ENCODE measurements around the gene DHRS7C.

DHRS7C gene

GRCh38 chr17:9809409-9809808 is 18.0 kb upstream of the DHRS7C start:
- Histone ChIP-seq H3K4me3 (ENCODE audit: low read depth, low read length) (no peak overlapping the region), H3K27ac (ENCODE audit: low read depth, low read length) (no peak overlapping the region)

DNA sequence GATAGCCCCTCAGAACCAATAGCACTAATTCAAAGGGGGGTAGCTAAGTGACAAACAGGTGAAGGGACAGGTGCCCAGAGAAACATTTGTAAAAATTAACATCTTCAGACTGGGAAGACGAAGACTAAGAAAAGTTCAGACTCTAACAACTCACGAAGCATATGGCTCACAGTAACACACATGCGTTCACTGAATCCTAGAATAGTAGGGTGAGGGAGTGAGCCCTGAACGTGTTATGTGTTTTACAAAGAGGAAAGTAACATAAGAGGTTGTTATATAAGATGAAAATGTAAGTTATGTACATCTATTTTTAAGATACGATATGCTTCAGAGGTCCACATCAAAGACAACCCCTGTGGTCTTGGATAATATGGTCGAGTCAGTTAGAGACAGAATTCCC is 15.3 kb upstream of the DHRS7C start:
- no peak overlapping the region for H3K9ac ChIP-seq (ENCODE audit: low read length)
- no peaks in the 10 kb centered on the region for H3K9me3 ChIP-seq (ENCODE audit: control insufficient read depth, insufficient read depth, low read depth, low read length)
- no peaks in the 10 kb centered on the region for H3K36me3 ChIP-seq (ENCODE audit: control insufficient read depth, insufficient read depth, low read length)
- H3K4me3 ChIP-seq (ENCODE audit: low read depth, low read length), result no peak overlapping the region
- H3K27me3 ChIP-seq (ENCODE audit: control insufficient read depth, insufficient read depth, low read length), result peaks cover 4% of the 10 kb centered on the region; the same call in 1 of the 2 replicates
- H3K4me1 ChIP-seq (ENCODE audit: control insufficient read depth, insufficient read depth, low read length), result no peaks in the 10 kb centered on the region; the same call in 1 of the 2 replicates
- no peak overlapping the region for H3K27ac ChIP-seq (ENCODE audit: low read depth, low read length)

More at GRCh38 chr17:9809409-9809808, 18.0 kb upstream of the DHRS7C start:
- Histone ChIP-seq H3K27me3 (ENCODE audit: control insufficient read depth, insufficient read depth, low read length) (peaks cover 4% of the 10 kb centered on the region; the same call in 1 of the 2 replicates), H3K4me1 (ENCODE audit: control insufficient read depth, insufficient read depth, low read length) (no peaks in the 10 kb centered on the region), H3K9me3 (ENCODE audit: control insufficient read depth, insufficient read depth, low read depth, low read length) (no peaks in the 10 kb centered on the region), H3K9ac (ENCODE audit: low read length) (no peak overlapping the region), H3K36me3 (ENCODE audit: control insufficient read depth, insufficient read depth, low read length) (no peaks in the 10 kb centered on the region)

DNA sequence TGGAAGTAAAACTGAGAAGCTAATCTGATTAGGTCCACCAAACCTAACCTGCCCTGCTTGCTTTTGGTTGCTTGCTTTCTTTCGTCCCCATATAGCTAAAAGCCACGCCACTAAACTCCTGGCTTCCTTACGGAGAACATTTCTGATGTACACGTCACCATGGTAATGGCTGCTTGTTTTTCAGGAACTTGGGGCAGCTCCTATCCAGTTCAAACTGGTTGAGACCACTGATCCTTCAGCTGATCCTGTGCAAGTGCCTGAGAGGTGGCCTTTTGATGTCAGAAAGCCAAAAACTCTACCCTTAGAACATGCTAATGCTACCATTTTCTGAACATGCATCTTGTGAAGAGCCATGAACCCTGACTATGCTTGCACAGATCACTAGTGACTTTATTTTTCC is 14.4 kb upstream of the DHRS7C start:
- no peak overlapping the region for H3K9ac ChIP-seq (ENCODE audit: low read length)

GRCh38 chr17:9802697-9803096 is 11.3 kb upstream of the DHRS7C start:
- Histone ChIP-seq H3K4me3 (ENCODE audit: low read depth, low read length) (no peak overlapping the region), H3K4me1 (ENCODE audit: control insufficient read depth, insufficient read depth, low read length) (no peaks in the 10 kb centered on the region; the same call in 1 of the 2 replicates), H3K27me3 (ENCODE audit: control insufficient read depth, insufficient read depth, low read length) (peaks cover 4% of the 10 kb centered on the region; the same call in 1 of the 2 replicates), H3K9ac (ENCODE audit: low read length) (no peak overlapping the region), H3K9me3 (ENCODE audit: control insufficient read depth, insufficient read depth, low read depth, low read length) (no peaks in the 10 kb centered on the region), H3K36me3 (ENCODE audit: control insufficient read depth, insufficient read depth, low read length) (no peaks in the 10 kb centered on the region), H3K27ac (ENCODE audit: low read depth, low read length) (no peak overlapping the region)

More for the DNA sequence above, 14.4 kb upstream of the DHRS7C start:
- Histone ChIP-seq H3K4me1 (ENCODE audit: control insufficient read depth, insufficient read depth, low read length) (no peaks in the 10 kb centered on the region; the same call in 1 of the 2 replicates), H3K9me3 (ENCODE audit: control insufficient read depth, insufficient read depth, low read depth, low read length) (no peaks in the 10 kb centered on the region), H3K27ac (ENCODE audit: low read depth, low read length) (no peak overlapping the region), H3K4me3 (ENCODE audit: low read depth, low read length) (no peak overlapping the region), H3K36me3 (ENCODE audit: control insufficient read depth, insufficient read depth, low read length) (no peaks in the 10 kb centered on the region), H3K27me3 (ENCODE audit: control insufficient read depth, insufficient read depth, low read length) (peaks cover 4% of the 10 kb centered on the region; the same call in 1 of the 2 replicates)

DNA sequence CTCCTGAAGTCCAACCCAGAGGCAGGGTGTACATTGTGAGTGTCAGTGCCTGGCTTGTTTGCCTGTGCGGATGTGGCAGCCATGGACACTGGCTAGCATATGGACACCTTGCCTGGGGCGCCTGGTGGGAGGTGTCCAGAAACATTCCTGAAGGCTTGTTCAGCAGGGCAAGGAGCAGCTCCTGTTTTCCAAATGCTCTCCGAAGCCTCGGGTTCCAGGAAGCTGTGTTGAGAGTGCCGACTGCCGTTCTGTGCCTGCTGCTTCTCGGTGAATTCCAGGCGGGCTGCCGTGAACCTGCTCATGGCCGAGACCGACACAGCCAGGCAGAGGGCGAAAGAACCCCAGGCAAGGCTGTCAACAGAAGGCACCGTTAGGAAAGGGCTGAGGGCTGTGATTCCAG is 10.9 kb upstream of the DHRS7C start:
- no peaks in the 10 kb centered on the region; the same call in 1 of the 2 replicates for H3K4me1 ChIP-seq (ENCODE audit: control insufficient read depth, insufficient read depth, low read length)
- no peak overlapping the region for H3K27ac ChIP-seq (ENCODE audit: low read depth, low read length)
- H3K9me3 ChIP-seq (ENCODE audit: control insufficient read depth, insufficient read depth, low read depth, low read length), result no peaks in the 10 kb centered on the region
- no peaks in the 10 kb centered on the region for H3K36me3 ChIP-seq (ENCODE audit: control insufficient read depth, insufficient read depth, low read length)
- peaks cover 4% of the 10 kb centered on the region; the same call in 1 of the 2 replicates for H3K27me3 ChIP-seq (ENCODE audit: control insufficient read depth, insufficient read depth, low read length)
- H3K9ac ChIP-seq (ENCODE audit: low read length), result no peak overlapping the region
- H3K4me3 ChIP-seq (ENCODE audit: low read depth, low read length), result no peak overlapping the region

- Histone ChIP-seq H3K27me3 (ENCODE audit: control insufficient read depth, insufficient read depth, low read length) (peaks cover 4% of the 10 kb centered on the region; the same call in 1 of the 2 replicates), H3K27ac (ENCODE audit: low read depth, low read length) (no peak overlapping the region), H3K36me3 (ENCODE audit: control insufficient read depth, insufficient read depth, low read length) (no peaks in the 10 kb centered on the region), H3K9ac (ENCODE audit: low read length) (no peak overlapping the region), H3K9me3 (ENCODE audit: control insufficient read depth, insufficient read depth, low read depth, low read length) (no peaks in the 10 kb centered on the region), H3K4me1 (ENCODE audit: control insufficient read depth, insufficient read depth, low read length) (no peaks in the 10 kb centered on the region; the same call in 1 of the 2 replicates), H3K4me3 (ENCODE audit: low read depth, low read length) (no peak overlapping the region)
These were observed 10.1 kb upstream of the DHRS7C start for GRCh38 chr17:9801505-9801904.

DNA sequence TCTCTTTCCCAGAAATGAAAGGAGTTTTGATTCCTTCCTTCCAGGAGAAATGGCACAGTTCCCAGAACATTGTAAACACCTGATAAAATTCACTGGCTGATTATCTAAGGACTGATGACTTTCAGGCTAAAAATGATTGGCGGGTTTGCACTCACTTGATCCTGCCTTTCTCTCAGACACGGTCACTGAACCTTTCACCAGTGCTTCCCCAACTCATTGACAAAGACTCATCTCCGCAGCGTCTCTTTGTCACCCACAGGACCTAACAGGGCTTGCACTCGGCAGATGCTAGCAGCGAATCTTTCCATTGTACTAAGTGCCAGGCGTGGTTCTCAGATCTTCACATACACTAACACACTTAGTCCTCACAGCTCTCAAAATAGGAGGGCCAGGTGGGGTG is 7.3 kb upstream of the DHRS7C start:
- H3K9ac ChIP-seq (ENCODE audit: low read length), result no peak overlapping the region
- H3K27me3 ChIP-seq (ENCODE audit: control insufficient read depth, insufficient read depth, low read length), result no peaks in the 10 kb centered on the region
- no peaks in the 10 kb centered on the region; the same call in 1 of the 2 replicates for H3K4me1 ChIP-seq (ENCODE audit: control insufficient read depth, insufficient read depth, low read length)
- H3K36me3 ChIP-seq (ENCODE audit: control insufficient read depth, insufficient read depth, low read length), result no peaks in the 10 kb centered on the region
- H3K27ac ChIP-seq (ENCODE audit: low read depth, low read length), result no peak overlapping the region
- H3K4me3 ChIP-seq (ENCODE audit: low read depth, low read length), result no peak overlapping the region
- no peaks in the 10 kb centered on the region for H3K9me3 ChIP-seq (ENCODE audit: control insufficient read depth, insufficient read depth, low read depth, low read length)

- Histone ChIP-seq H3K4me3 (ENCODE audit: low read depth, low read length) (no peak overlapping the region), H3K9me3 (ENCODE audit: control insufficient read depth, insufficient read depth, low read depth, low read length) (no peaks in the 10 kb centered on the region), H3K36me3 (ENCODE audit: control insufficient read depth, insufficient read depth, low read length) (no peaks in the 10 kb centered on the region), H3K4me1 (ENCODE audit: control insufficient read depth, insufficient read depth, low read length) (no peaks in the 10 kb centered on the region; the same call in 1 of the 2 replicates), H3K27me3 (ENCODE audit: control insufficient read depth, insufficient read depth, low read length) (no peaks in the 10 kb centered on the region), H3K9ac (ENCODE audit: low read length) (no peak overlapping the region), H3K27ac (ENCODE audit: low read depth, low read length) (no peak overlapping the region)
These were observed 6.6 kb upstream of the DHRS7C start for GRCh38 chr17:9798008-9798407.

DNA sequence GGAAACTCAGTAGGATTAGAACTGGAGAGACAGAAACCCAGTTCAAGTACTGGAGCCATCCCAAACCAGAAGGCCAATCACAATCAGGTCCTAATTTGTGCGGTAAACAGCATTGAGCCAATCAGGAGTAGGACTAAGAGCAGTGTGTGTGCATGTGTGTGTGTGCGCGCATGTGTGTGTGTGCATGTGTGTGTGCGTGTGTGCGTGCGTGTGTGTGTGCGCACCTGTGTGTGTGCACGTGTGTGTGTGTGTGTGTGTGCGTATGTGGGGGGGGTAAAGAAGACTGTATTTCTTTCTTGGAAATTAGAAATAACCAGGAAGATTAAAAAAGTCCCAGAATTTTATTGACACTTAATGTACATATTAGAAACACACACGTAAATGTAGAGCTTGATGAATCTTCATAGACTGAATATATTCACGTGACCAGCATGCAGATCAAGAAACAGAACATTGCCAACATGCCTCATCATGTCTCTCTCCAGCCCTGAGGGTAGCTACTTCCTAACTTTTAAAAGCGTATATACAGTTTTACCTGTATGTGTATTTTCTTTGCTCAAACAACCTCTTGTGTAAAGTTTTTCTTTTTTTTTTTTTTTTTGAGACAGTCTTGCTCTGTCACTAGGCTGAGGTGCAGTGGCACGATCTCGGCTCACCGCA is 919 bp upstream of the DHRS7C start:
- Histone ChIP-seq H3K36me3 (ENCODE audit: control insufficient read depth, insufficient read depth, low read length) (no peaks in the 10 kb centered on the region), H3K4me3 (ENCODE audit: low read depth, low read length) (no peak overlapping the region), H3K9ac (ENCODE audit: low read length) (no peak overlapping the region), H3K27ac (ENCODE audit: low read depth, low read length) (no peak overlapping the region), H3K9me3 (ENCODE audit: control insufficient read depth, insufficient read depth, low read depth, low read length) (no peaks in the 10 kb centered on the region), H3K27me3 (ENCODE audit: control insufficient read depth, insufficient read depth, low read length) (no peaks in the 10 kb centered on the region), H3K4me1 (ENCODE audit: control insufficient read depth, insufficient read depth, low read length) (no peaks in the 10 kb centered on the region)

- Histone ChIP-seq H3K9me3 (ENCODE audit: control insufficient read depth, insufficient read depth, low read depth, low read length) (no peaks in the 10 kb centered on the region), H3K27me3 (ENCODE audit: control insufficient read depth, insufficient read depth, low read length) (no peaks in the 10 kb centered on the region), H3K4me1 (ENCODE audit: control insufficient read depth, insufficient read depth, low read length) (no peaks in the 10 kb centered on the region), H3K9ac (ENCODE audit: low read length) (no peak overlapping the region), H3K36me3 (ENCODE audit: control insufficient read depth, insufficient read depth, low read length) (no peaks in the 10 kb centered on the region), H3K27ac (ENCODE audit: low read depth, low read length) (no peak overlapping the region), H3K4me3 (ENCODE audit: low read depth, low read length) (no peak overlapping the region)
These were observed 1.1 kb downstream of the DHRS7C start for GRCh38 chr17:9790316-9790715.

GRCh38 chr17:9788601-9789000 is 2.8 kb downstream of the DHRS7C start:
- no peak overlapping the region for H3K27ac ChIP-seq (ENCODE audit: low read depth, low read length)
- no peaks in the 10 kb centered on the region for H3K36me3 ChIP-seq (ENCODE audit: control insufficient read depth, insufficient read depth, low read length)
- H3K4me3 ChIP-seq (ENCODE audit: low read depth, low read length), result no peak overlapping the region
- no peak overlapping the region for H3K9ac ChIP-seq (ENCODE audit: low read length)
- H3K9me3 ChIP-seq (ENCODE audit: control insufficient read depth, insufficient read depth, low read depth, low read length), result no peaks in the 10 kb centered on the region
- no peaks in the 10 kb centered on the region for H3K27me3 ChIP-seq (ENCODE audit: control insufficient read depth, insufficient read depth, low read length)
- H3K4me1 ChIP-seq (ENCODE audit: control insufficient read depth, insufficient read depth, low read length), result no peaks in the 10 kb centered on the region

All from HUES6 (cell line).